ENCODE measurements around the gene PARVA. TPM values are rescaled to one million over a fixed set of nuclear protein-coding genes. Genes with fewer than 3 reads are reported as not detected.

The PARVA gene
- total RNA-seq, 3 donors from 2014 or later, result 55.7 to 191 (median 57.1) TPM

DNA sequence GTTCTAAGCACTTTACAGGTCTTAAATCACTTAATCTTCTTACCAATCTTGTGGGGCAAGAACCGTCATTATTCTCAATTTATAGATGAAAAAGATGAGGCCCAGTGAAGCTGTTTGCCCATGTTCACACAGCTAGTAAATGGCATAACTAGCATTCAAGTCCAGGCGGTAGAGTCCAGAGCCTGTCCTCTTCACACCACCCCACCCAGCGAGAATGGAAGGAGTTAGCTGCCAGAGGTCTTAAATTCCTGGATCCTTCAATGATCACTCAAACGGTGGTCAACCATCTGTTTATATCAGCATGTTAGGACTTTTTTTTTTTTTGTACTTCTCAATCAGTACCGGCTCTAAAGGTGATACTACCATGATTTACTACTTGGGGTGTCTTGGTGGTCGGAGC is 43.3 kb downstream of the PARVA start:
- DNase-seq, result no peak
- H3K36me3 ChIP-seq (ENCODE audit: low read depth), result no peaks in the 10 kb centered on the region
- no peaks in the 10 kb centered on the region for H3K4me1 ChIP-seq (ENCODE audit: low read depth)
- no peak for ATAC-seq
- no peak for TF ChIP-seq CTCF (IDR thresholded peaks at IDR 0.05)
- no peak overlapping the region for H3K4me3 ChIP-seq
- intact Hi-C loops (cut with DNase I, micrococcal nuclease), result no loop called here
- no peaks in the 10 kb centered on the region for H3K9me3 ChIP-seq

DNA sequence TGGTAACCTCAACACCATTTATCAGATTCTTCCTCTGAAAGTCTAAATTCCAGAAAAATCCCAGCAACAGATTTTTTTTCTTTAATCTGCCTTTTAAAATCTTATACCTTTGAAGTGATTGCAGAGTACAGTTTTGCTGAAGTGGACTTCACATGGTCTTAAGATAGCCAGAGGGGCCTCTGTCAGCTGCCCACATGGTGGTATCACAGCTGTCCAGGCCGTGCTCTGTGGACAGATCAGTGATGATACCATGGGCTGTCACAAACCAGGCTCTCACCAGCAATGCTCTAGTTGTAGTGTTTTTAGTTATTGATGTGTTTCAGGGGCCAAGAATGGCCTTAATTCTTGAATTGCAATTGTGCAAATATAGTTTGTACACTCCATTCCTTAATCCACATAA is 44.0 kb downstream of the PARVA start:
- DNase-seq (no peak), ATAC-seq (no peak)
- Histone ChIP-seq H3K9me3 (no peaks in the 10 kb centered on the region), H3K4me1 (ENCODE audit: low read depth) (no peaks in the 10 kb centered on the region), H3K36me3 (ENCODE audit: low read depth) (no peaks in the 10 kb centered on the region), H3K4me3 (no peak overlapping the region)
- intact Hi-C loops (cut with DNase I, micrococcal nuclease), result no loop called here
- TF ChIP-seq CTCF (IDR thresholded peaks at IDR 0.05), result no peak

DNA sequence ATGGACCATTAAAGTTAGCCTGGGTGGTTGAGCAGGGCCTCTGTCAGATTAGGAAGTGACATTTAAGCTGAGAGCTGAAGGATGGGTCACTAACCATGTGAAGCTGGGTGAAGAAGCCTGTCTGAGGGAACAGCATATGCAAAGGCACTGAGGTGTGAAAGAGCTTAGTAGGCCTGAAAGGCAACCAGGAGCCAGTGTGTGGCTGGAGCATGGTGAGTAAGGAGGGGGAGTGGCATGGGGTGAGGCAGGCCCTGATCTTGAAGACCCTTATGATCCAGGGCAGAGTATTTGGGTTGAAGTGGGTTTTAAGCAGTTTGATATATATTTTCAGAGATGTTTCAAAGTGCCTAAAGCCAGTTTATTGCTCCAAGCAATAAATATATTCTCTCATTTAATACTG is 48.8 kb downstream of the PARVA start:
- H3K9me3 ChIP-seq, result no peaks in the 10 kb centered on the region
- intact Hi-C loops (cut with DNase I, micrococcal nuclease), result no loop called here

GRCh38 chr11:12429155-12429554 is 51.8 kb downstream of the PARVA start:
- Histone ChIP-seq H3K9me3 (no peaks in the 10 kb centered on the region), H3K36me3 (ENCODE audit: low read depth) (no peaks in the 10 kb centered on the region), H3K4me3 (no peak overlapping the region), H3K4me1 (ENCODE audit: low read depth) (peaks cover 17% of the 10 kb centered on the region)
- intact Hi-C loops (cut with DNase I, micrococcal nuclease), result no loop called here
- no peak for TF ChIP-seq CTCF (IDR thresholded peaks at IDR 0.05)
- ATAC-seq, result peak; percentile 77
- peak in 1 of 3 donors; percentile 37 for DNase-seq

More for the DNA sequence above, 48.8 kb downstream of the PARVA start:
- TF ChIP-seq CTCF (IDR thresholded peaks at IDR 0.05), result no peak
- H3K4me1 ChIP-seq (ENCODE audit: low read depth), result peaks cover 12% of the 10 kb centered on the region
- no peaks in the 10 kb centered on the region for H3K36me3 ChIP-seq (ENCODE audit: low read depth)
- DNase-seq, result no peak
- H3K4me3 ChIP-seq, result no peak overlapping the region
- ATAC-seq, result no peak

DNA sequence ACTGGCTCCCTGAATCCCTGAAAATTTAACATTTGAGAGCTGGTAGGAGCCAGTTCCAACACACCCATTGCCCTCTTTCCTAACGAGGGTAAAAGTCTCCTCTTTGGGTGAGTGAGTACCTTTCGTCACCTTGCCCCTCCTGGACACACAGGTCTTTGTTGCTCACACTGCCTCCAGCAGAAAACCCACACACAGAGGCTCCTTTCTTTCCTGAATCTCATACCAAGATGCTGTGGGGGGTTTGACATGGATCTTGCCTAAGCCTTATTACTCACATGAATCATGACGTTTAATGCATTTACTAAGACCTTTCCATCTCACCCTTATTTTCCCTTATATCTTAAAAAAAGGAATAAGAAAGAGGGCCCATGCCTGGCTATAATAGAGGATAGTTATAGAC is 53.0 kb downstream of the PARVA start:
- peaks cover 17% of the 10 kb centered on the region for H3K4me1 ChIP-seq (ENCODE audit: low read depth)
- no peak overlapping the region for H3K4me3 ChIP-seq
- intact Hi-C loops (cut with DNase I, micrococcal nuclease), result no loop called here
- no peaks in the 10 kb centered on the region for H3K9me3 ChIP-seq
- no peak for DNase-seq
- peak; percentile 26 for ATAC-seq
- no peaks in the 10 kb centered on the region for H3K36me3 ChIP-seq (ENCODE audit: low read depth)
- no peak for TF ChIP-seq CTCF (IDR thresholded peaks at IDR 0.05)

DNA sequence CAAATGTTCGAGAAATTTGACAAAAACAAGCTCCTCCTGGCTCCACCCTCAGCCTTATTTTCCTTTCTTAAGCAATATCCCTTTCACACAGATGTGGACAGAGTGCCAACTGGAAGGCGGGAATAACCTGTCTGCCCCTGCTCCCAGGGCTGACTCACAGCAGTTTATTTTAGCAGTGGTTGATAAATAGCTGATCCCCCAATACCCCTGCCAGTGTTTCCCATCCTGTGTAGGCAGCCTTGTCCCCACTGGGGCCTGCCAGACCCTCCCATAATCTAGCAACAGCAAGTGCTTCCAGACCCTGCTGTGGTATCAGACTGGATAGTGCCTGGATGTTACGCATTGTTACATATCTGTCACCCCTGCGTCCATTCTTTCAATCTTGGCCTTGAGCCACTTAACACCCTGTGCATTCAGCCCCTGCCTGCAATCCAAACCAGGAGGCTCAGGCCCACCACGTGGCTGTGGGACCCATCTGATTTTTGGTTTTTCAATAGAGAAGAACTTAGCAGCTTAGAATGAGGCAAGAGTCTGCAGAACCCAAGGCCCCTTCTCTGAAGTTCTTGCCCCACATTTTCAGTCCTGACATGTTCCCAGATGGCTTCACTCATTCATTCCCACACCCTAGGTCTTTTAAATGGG is 53.7 kb downstream of the PARVA start:
- H3K36me3 ChIP-seq (ENCODE audit: low read depth), result no peaks in the 10 kb centered on the region
- DNase-seq (peak in 2 of 3 donors; percentile 53 to 72), ATAC-seq (peak; percentile 85)
- peaks cover 17% of the 10 kb centered on the region for H3K4me1 ChIP-seq (ENCODE audit: low read depth)
- TF ChIP-seq CTCF (IDR thresholded peaks at IDR 0.05), result no peak
- no peak overlapping the region for H3K4me3 ChIP-seq
- intact Hi-C loops (cut with DNase I, micrococcal nuclease), result no loop called here
- H3K9me3 ChIP-seq, result no peaks in the 10 kb centered on the region
